ENCODE data around the gene CASK. TPM values are rescaled to one million over a fixed set of nuclear protein-coding genes. Genes with fewer than 3 reads are reported as not detected.
"Not testable (repeated sequence)": the region's sequence is repeated elsewhere in the genome, so short reads cannot be mapped to it uniquely, and the experiment has no call there.

Gene CASK
- total RNA-seq, 4 donors from 2014 or later: 21.3 to 28.7 (median 24.0) TPM

DNA sequence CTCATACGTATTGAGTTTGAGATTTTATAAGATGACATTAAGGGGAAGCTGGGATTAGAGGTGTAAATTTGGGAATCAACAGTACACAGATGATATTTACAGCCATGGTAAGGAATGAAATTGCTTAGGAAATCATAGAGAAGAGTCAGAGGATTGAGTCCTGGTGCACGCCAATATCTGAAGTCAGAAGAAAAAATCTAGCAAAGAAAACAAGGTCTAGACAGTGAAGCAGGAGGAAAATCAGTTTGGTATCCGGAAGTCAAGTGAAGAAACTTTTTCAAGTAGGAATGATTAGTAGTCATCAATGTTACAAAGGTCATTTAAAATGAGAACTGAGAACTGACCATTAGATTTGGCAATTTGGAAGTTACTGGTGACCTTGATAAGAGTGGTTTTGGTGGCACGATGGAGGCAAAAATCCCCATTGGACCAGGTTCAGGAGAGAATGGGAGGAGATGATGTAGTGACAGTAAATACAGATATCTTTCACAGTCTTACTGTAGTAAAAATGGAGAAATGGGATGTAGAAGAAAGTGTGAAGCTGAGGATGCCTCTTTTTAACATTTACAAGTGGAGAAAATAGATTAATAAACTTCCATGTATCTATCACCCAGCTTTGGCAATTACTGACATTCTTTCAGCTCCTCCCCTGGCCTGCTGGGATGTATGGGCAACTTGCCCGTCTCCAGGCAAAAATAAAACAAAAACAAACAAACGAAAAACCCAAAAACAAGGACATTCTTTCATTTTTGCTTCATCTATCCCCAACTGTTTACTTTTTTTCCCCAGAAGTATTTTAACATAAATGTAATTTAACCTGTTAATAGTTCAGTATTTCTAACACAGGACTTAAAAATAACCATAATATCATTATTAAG is 245.9 kb downstream of the CASK start:
- Histone ChIP-seq H3K27ac (replicated peaks in 1 of 4) (no peak overlapping the region), H3K9me3 (no peaks in the 10 kb centered on the region), H3K4me3 (no peak overlapping the region), H3K4me1 (no peaks in the 10 kb centered on the region), H3K36me3 (no peaks in the 10 kb centered on the region), H3K27me3 (no peaks in the 10 kb centered on the region)
- no peak for DNase-seq (ENCODE audit: extremely low spot score)
- intact Hi-C loops (cut with DNase I): no loop called here
- TF ChIP-seq POLR2A (IDR thresholded peaks at IDR 0.05; ENCODE audit: low read depth): no peak
- TF ChIP-seq, protein P1, sequence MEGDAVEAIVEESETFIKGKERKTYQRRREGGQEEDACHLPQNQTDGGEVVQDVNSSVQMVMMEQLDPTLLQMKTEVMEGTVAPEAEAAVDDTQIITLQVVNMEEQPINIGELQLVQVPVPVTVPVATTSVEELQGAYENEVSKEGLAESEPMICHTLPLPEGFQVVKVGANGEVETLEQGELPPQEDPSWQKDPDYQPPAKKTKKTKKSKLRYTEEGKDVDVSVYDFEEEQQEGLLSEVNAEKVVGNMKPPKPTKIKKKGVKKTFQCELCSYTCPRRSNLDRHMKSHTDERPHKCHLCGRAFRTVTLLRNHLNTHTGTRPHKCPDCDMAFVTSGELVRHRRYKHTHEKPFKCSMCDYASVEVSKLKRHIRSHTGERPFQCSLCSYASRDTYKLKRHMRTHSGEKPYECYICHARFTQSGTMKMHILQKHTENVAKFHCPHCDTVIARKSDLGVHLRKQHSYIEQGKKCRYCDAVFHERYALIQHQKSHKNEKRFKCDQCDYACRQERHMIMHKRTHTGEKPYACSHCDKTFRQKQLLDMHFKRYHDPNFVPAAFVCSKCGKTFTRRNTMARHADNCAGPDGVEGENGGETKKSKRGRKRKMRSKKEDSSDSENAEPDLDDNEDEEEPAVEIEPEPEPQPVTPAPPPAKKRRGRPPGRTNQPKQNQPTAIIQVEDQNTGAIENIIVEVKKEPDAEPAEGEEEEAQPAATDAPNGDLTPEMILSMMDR (IDR thresholded peaks at IDR 0.05): no peak
- no peak for TF ChIP-seq EP300 (IDR thresholded peaks at IDR 0.05)
- no peak for TF ChIP-seq POLR2AphosphoS5 (IDR thresholded peaks at IDR 0.05)
- WGBS: 65% methylated on average over 6 of the region's 6 CpGs

DNA sequence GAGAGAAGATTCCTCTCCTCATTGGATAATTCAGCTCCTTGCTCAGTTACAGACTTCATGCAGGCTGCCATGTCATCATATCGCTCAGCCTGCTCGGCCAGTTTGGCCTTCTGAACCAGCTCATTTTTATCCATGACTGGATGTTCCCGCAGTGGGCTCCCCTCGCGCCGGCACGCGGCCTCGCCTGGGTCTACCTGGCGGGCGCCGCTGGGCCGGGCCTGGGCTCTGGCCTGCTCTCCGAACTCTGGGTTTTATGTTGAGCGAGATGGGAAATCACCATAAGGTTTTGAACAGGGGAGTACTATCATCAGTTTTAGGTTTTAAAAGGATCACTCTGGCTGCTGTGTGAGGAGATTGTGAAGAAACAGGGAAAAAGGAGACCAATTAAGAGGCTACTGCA is 247.0 kb downstream of the CASK start:
- H3K27ac ChIP-seq (replicated peaks in 1 of 4); DNase-seq (ENCODE audit: extremely low spot score); H3K27me3 ChIP-seq; H3K4me1 ChIP-seq; H3K36me3 ChIP-seq; intact Hi-C loops (cut with DNase I); H3K9me3 ChIP-seq; H3K4me3 ChIP-seq: not testable (repeated sequence)
- WGBS: 90% methylated on average over 12 of the region's 15 CpGs

DNA sequence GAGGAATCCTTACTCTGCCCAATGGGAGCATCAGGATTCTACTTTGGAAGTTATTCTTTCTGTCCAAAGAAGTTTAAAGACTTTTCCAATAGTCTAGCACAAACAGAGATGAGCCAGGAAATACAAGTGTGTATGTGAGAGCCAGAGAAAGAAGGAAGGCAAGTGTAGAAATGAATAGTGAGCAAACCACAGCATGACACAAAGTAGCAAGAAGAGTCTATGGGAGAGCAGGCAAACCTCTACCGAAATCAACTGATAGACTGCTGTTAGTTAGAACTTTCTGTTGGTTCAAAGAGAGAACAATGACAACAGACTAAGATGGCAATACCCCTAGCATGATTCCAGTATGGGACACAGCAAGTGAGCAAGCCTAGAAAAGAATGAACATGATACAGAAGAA is 250.7 kb downstream of the CASK start:
- H3K9me3 ChIP-seq: no peaks in the 10 kb centered on the region
- no peaks in the 10 kb centered on the region for H3K36me3 ChIP-seq
- no peaks in the 10 kb centered on the region for H3K4me1 ChIP-seq
- WGBS: 76% methylated on average over 1 of the region's 1 CpG
- H3K27ac ChIP-seq (replicated peaks in 1 of 4): no peak overlapping the region
- no peak for DNase-seq (ENCODE audit: extremely low spot score)
- intact Hi-C loops (cut with DNase I): no loop called here
- no peaks in the 10 kb centered on the region for H3K27me3 ChIP-seq
- H3K4me3 ChIP-seq: no peak overlapping the region
- TF ChIP-seq, protein P1 (IDR thresholded peaks at IDR 0.05): no peak

DNA sequence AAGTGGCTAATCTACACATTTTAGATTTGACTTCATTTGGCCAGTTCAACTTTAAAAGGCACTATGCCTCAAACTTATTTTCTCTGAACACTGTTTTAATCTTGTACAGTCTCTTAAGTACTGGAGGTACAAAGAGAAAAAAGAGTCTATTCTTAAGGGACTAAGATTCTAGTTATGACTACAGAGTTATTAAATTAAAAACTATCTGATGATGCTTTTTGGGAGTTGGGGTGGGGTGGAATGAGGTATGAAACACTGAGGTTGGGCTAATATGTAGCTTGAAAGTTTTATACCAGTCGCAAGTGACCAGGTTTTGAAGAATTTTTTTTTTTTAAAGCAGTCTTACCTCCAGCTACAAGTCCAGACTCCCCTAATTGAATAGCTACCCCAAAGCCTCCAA is 252.3 kb downstream of the CASK start:
- no peak for DNase-seq (ENCODE audit: extremely low spot score)
- no peak overlapping the region for H3K4me3 ChIP-seq
- H3K9me3 ChIP-seq: no peaks in the 10 kb centered on the region
- no peaks in the 10 kb centered on the region for H3K36me3 ChIP-seq
- 83% methylated on average over 1 of the region's 1 CpG for WGBS
- H3K27me3 ChIP-seq: no peaks in the 10 kb centered on the region
- no peak for TF ChIP-seq POLR2A (IDR thresholded peaks at IDR 0.05; ENCODE audit: low read depth)
- TF ChIP-seq, protein P1 (IDR thresholded peaks at IDR 0.05): no peak
- TF ChIP-seq POLR2AphosphoS5 (IDR thresholded peaks at IDR 0.05): no peak
- no peak for TF ChIP-seq EP300 (IDR thresholded peaks at IDR 0.05)
- no peaks in the 10 kb centered on the region for H3K4me1 ChIP-seq
- H3K27ac ChIP-seq (replicated peaks in 1 of 4): no peak overlapping the region
- intact Hi-C loops (cut with DNase I): no loop called here

DNA sequence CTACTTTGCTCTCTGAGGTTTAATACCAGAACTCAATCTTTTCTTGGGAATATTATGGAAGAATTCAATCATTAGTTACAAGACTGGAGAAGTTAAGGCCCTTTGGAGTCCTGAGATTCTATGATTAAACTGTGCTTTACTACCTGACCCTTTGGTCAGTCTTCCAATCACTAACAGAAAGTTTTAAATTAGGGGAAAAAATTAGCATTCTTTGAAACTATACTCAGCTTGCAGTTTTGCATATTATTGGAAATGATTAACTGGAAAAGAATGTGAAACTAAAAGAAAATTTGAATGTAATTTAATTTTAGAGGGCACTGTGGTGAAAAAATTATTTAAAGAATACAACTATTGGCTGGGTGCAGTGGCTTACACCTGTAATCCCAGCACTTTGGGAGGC is 253.2 kb downstream of the CASK start:
- intact Hi-C loops (cut with DNase I): no loop called here
- H3K9me3 ChIP-seq: no peaks in the 10 kb centered on the region
- no peak for DNase-seq (ENCODE audit: extremely low spot score)

DNA sequence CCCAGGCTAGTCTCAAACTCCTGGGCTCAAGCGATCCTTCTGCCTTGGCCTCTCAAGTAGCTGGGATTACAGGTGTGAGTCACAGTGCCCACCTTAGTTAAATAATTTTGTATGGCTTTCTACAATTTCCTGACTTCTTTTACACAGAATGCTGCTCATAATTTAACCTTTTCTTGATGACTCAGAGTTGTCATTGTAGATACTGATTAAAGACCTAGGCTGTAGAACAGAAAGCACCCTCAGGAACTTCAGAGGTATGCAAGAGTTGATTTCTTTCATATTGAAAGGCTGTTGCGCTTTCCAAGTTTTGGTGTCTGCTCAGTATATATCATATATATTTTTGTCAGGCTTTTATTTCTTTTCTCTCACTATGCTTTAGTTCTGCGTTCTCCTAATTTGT is 255.7 kb downstream of the CASK start:
- WGBS: 85% methylated on average over 3 of the region's 3 CpGs
- Histone ChIP-seq H3K27ac (replicated peaks in 1 of 4) (no peak overlapping the region), H3K4me3 (no peak overlapping the region), H3K27me3 (no peaks in the 10 kb centered on the region), H3K4me1 (peaks cover 0 to 22% (median 7%) of the 10 kb centered on the region in 4 donors), H3K9me3 (no peaks in the 10 kb centered on the region), H3K36me3 (no peaks in the 10 kb centered on the region)
- TF ChIP-seq EP300 (IDR thresholded peaks at IDR 0.05) (no peak), POLR2A (IDR thresholded peaks at IDR 0.05; ENCODE audit: low read depth) (no peak), POLR2AphosphoS5 (IDR thresholded peaks at IDR 0.05) (no peak)
- TF ChIP-seq, protein P1 (IDR thresholded peaks at IDR 0.05): no peak
- intact Hi-C loops (cut with DNase I): no loop called here
- no peak for DNase-seq (ENCODE audit: extremely low spot score)

More for the DNA sequence above, 253.2 kb downstream of the CASK start:
- no peaks in the 10 kb centered on the region for H3K4me1 ChIP-seq
- no peaks in the 10 kb centered on the region for H3K36me3 ChIP-seq
- no peak overlapping the region for H3K4me3 ChIP-seq
- H3K27me3 ChIP-seq: no peaks in the 10 kb centered on the region
- no peak for TF ChIP-seq EP300 (IDR thresholded peaks at IDR 0.05)
- no peak overlapping the region for H3K27ac ChIP-seq (replicated peaks in 1 of 4)
